Measurements from ENCODE around the gene MED7.

DNA sequence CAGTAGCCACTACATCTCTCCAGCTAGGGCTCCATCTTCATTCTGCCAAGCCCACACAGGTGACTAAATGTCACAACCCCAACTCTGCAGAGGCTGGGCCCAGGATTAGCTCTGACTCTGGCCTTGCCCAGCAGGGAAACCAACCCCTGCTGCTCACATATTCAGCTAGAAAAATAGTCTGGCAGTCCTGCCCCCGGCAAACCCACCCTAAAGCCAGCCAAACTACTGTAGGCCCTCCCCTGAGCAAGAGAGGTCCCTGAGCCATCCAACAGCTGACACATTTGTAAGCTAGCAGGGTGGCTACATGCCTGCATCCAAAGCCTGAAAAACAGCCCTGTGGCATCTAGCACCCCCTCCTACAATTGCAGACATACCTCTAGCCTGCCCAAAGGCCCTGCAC lies 22.6 kb downstream of the MED7 start:
- no peak for TF ChIP-seq EZH2 (IDR thresholded peaks at IDR 0.05; ENCODE audit: low read depth, low read length, severe bottlenecking)
- TF ChIP-seq, protein P1, sequence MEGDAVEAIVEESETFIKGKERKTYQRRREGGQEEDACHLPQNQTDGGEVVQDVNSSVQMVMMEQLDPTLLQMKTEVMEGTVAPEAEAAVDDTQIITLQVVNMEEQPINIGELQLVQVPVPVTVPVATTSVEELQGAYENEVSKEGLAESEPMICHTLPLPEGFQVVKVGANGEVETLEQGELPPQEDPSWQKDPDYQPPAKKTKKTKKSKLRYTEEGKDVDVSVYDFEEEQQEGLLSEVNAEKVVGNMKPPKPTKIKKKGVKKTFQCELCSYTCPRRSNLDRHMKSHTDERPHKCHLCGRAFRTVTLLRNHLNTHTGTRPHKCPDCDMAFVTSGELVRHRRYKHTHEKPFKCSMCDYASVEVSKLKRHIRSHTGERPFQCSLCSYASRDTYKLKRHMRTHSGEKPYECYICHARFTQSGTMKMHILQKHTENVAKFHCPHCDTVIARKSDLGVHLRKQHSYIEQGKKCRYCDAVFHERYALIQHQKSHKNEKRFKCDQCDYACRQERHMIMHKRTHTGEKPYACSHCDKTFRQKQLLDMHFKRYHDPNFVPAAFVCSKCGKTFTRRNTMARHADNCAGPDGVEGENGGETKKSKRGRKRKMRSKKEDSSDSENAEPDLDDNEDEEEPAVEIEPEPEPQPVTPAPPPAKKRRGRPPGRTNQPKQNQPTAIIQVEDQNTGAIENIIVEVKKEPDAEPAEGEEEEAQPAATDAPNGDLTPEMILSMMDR (IDR thresholded peaks at IDR 0.05; ENCODE audit: control extremely low read depth in 1 of 3, insufficient read depth in 1 of 3, low read depth in 1 of 3, low read length in 3 of 3) = no peak
- no peak for TF ChIP-seq KDM4A (IDR thresholded peaks at IDR 0.05; ENCODE audit: low read depth, low read length, severe bottlenecking)
- no peak for TF ChIP-seq HDAC2 (IDR thresholded peaks at IDR 0.05; ENCODE audit: borderline replicate concordance in 1 of 2, low read depth in 2 of 2, low read length in 2 of 2)
- no peak for TF ChIP-seq EP300 (IDR thresholded peaks at IDR 0.05; ENCODE audit: borderline replicate concordance in 1 of 2, low read depth in 2 of 2, low read length in 2 of 2)
- no peak for TF ChIP-seq GABPA (IDR thresholded peaks at IDR 0.05; ENCODE audit: borderline replicate concordance, insufficient read depth, low read length)
- TF ChIP-seq POLR2A (IDR thresholded peaks at IDR 0.05; ENCODE audit: control extremely low read depth in 1 of 2, low read depth in 2 of 2, low read length in 2 of 2) = no peak
- no peak for TF ChIP-seq TCF12 (IDR thresholded peaks at IDR 0.05; ENCODE audit: low read depth, low read length)
- TF ChIP-seq, protein P2, sequence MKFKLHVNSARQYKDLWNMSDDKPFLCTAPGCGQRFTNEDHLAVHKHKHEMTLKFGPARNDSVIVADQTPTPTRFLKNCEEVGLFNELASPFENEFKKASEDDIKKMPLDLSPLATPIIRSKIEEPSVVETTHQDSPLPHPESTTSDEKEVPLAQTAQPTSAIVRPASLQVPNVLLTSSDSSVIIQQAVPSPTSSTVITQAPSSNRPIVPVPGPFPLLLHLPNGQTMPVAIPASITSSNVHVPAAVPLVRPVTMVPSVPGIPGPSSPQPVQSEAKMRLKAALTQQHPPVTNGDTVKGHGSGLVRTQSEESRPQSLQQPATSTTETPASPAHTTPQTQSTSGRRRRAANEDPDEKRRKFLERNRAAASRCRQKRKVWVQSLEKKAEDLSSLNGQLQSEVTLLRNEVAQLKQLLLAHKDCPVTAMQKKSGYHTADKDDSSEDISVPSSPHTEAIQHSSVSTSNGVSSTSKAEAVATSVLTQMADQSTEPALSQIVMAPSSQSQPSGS (IDR thresholded peaks at IDR 0.05; ENCODE audit: low read length) = no peak
- no peak for TF ChIP-seq BRCA1 (IDR thresholded peaks at IDR 0.05; ENCODE audit: low read depth, low read length)
